HG03342 (cell line): ENCODE data around the gene ZBTB44.
"Not testable (repeated sequence)": the region's sequence is repeated elsewhere in the genome, so short reads cannot be mapped to it uniquely, and the experiment has no call there.

Experiments
- ATAC-seq: cut with Tn5 transposase; IDR thresholded peaks from one replicate; pipeline ENCODE4 v1.9.1; 2021; ENCODE audit warnings: mild to moderate bottlenecking, moderate library complexity; ENCODE audit not compliant: unreplicated experiment

The ZBTB44 gene

DNA sequence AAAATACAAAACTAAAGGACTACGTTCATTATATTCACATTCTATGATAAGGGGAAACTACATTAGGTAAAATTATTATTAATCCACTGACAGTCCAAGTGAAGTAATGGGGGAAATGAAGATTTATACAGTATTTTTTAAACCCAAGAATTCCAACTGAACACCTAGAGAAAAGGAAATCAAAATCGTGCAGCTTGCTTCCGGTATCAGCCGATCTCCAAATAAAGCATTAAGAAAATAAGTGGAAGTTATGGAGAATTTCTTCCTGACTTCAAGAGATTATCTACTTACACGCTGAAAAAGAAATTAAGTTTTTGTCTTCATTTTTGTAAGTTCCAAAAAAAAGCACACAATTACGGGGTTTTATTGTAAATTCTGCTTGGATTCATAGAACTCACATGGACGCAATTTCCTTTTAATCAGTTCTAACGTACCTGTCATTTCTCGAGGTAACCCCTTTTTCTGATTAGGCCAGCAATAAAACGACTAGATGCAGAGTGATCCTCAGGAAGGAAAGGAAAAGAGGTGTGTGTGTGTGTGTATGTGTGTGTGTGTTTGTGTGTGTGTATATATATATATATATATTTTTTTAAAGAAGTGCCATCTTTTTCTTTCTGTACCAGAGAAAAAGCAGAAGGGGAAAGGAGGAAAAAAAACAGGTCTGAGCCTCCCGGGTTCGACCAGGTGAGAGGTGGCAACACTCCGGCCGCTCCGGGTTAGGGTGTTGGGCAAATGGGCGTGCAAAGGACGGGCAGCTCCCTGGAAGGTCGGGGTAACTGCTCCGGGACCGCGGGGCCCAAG lies 1.1 kb downstream of the ZBTB44 start:
- no peak for ATAC-seq

DNA sequence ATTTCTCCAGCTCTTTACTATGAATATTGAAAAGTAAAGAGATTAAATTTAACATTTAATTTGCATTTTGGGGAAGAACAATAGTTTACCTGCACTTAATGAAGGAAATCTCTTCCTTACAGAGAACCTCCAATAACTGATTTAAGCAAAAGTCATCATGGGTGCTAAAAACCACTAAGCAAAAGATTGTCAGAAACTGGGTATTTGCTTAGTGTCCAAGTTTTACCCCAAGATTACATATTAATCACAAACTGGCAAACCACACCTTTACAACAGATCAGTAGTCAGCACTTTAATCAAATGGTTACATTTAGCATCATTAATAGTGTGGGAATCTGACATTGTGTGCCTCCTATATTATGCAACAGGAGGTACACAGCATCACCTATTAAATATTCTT lies 2.7 kb downstream of the ZBTB44 start:
- ATAC-seq: no peak

DNA sequence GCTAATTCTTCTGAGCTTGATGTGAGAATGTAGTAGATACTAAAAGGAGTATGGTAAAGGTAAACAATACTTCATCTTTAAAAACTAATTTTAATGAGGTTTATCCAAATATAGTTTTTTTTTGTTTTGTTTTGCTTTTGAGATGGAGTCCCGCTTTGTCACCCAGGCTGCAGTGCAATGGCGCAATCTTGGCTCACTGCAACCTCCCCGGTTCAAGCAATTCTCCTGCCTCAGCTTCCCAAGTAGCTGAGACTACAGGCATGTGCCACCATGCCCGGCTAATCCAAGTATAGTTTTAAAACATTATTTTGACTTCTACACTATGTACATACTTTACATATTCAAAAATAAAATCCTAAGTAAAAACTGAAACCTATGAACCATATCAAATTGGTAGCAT lies 4.1 kb downstream of the ZBTB44 start:
- ATAC-seq: no peak

DNA sequence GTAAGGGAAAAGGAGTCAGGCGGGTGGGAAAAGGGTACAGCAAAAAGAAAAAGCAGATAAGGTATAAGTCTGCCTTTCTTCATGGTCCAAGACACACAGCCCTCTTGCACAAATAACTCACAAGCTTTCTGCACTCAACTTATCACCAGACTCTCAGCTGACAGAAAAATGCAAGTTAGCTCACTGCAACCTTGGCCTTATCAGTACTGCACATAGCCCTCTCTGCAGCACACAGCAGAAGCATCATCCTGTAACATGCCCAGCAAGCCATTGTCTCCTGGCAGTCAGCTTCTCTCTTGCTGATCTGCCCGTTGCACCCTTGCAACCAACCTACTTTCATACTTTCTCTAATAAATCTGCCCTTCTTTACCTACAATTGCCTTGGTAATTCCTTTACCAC lies 5.8 kb downstream of the ZBTB44 start:
- no peak for ATAC-seq

DNA sequence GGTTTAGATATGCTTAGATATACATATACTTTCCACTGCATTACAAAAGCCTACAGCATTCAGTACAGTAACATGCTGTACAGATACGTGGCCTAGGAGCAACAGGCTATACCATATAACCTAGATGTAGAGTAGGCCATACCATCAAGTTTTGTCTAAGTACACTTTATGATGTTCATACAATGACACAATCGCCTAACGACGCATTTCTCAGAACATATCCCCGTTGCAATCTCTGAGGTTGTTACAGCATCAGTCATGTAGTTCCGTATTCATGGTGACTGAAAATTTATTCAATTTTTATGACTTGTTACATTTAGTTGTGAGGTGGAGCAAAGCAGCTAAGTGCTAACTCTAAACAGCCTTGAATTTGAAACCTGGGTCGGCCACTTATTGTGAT lies 6.7 kb downstream of the ZBTB44 start:
- ATAC-seq: no peak

DNA sequence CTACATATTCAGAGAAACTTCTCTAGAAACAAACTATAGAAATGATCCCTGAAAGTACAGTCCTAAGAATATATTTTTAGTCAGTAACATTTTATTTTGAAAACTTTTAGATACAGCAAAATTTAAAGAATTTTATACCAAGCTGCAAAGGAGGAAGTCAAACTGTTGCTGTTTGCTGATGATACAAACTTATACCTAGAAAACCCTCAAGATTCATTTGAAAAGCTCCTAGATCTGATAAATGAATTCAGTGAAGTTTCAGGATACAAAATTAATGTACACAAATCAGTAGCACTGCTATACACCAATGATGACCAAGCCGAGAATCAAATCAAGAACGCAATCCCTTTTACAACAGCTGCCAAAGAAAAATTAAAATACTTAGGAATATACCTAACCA lies 10.1 kb downstream of the ZBTB44 start:
- no peak for ATAC-seq

DNA sequence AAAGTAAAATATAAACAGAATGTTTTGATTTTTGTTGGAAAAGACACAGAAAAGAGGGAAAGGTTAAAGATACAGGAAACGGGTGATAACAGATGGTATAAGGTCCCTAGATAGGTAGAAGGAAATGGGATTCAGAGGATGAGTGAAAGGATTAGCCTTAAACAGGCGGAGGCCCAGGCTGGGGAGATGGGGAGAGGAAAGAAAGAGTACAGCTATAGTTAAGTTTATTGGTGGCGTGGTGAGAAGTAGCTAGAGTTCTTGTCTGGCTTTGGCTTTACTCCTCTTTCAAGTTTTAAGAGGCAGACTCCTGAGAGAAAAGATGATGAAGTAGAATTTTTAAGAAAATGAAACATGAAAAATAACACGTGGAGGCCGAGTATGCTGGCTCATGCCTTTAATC lies 13.7 kb downstream of the ZBTB44 start:
- peak; percentile 31 for ATAC-seq

DNA sequence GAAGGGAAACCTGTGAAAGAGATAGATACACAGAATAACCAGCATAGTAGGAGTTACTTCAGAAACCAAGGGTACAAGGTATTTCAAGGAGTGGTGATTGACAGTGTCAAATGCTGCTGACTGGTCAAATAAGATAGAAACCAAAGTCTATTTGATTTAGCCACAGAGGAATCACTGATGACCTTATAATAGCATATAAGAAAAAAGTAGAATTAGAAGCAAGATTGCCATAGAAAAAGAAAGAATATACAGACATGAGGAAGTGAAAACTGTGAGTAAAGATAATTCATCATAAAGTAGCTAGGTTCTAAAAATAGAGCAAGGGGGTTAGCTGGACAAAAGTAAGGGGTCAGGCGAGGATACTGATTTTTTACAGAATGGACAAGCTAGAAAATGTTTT lies 14.2 kb downstream of the ZBTB44 start:
- ATAC-seq: peak; percentile 56

DNA sequence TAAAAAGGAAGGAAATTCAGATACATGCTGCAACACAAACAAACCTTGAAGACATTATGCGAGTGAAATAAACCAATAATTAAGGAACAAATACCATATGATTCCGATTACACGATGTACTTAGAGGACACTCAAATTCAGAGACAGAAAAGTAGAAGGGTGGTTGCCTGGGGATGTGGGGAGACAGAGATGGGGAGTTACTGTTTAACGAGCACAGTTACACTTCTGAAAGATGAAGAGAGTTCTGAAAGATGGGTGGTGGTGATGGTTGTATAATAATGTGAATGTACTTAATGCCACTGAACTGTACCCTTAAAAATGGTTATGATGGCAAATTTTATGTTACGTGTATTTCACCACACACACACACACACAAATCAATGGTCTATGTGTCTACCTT lies 14.7 kb downstream of the ZBTB44 start:
- peak; percentile 20 for ATAC-seq

DNA sequence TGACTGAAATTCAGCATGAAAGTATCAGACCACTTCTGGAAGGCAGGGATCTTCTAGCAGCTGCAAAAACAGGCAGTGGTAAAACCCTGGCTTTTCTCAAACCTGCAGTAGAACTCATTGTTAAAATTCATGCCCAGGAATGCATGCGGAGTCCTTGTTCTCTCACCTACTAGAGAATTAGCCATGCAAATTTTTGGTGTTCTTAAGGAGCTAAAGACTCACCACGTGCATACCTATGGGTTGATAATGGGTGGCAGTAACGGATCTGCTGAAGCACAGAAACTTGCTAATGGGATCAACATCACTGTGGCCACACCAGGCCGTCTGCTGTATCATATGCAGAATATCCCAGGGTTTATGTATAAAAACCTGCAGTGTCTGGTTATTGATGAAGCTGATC lies 19.1 kb downstream of the ZBTB44 start:
- ATAC-seq: no peak

DNA sequence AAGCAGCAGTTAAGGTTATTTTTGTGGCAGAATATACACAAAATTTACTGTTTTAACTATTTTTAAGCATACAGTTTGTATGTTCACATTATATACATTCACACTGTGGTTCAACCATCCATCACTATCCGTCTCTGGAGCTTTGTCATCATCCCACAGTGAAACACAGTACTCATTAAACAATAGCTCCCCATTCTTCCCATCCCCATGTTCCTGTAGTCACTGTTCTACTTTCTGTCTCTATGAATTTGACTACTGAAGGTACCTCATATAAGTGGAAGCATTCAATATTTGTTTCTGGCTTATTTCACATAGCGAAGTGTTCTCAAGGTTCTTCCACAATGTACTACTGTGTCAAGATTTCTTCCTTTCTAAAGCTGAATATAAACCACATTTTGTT lies 32.6 kb downstream of the ZBTB44 start:
- no peak for ATAC-seq

DNA sequence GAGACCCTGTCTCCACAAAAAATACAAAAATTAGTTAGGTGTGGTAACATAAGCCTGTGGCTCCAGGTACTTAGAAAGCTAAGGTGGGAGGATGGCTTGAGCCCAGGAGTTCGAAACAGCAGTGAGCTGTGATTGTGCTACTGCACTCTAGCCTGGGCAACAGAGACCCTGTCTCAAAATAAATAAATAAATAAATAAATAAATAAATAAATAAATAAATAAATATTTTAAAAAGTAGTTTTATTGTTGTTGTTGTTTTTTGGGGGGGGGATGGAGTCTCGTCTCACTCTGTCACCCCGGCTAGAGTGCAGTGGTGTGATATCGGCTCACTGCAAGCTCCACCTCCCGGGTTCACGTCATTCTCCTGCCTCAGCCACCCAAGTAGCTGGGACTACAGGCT lies 33.4 kb downstream of the ZBTB44 start:
- not testable (repeated sequence) for ATAC-seq

DNA sequence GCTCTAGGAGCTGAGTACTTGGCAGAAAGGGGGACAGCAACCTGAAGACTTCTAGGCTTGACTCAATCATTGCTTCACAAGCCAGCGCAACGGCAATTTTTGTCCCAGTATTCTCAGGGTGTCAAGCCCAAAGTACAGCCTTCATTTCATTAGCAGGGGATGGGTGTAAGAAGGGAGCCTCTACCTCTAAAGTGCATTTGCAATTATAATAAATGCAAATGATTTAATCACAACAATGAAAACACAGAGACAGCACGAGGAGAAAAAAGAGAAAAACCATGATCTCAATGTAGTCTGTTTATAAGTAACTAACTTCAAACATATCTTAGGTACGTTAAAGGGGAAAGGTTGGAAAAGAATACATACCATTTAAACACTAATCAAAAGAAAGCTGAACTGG lies 34.7 kb downstream of the ZBTB44 start:
- no peak for ATAC-seq

DNA sequence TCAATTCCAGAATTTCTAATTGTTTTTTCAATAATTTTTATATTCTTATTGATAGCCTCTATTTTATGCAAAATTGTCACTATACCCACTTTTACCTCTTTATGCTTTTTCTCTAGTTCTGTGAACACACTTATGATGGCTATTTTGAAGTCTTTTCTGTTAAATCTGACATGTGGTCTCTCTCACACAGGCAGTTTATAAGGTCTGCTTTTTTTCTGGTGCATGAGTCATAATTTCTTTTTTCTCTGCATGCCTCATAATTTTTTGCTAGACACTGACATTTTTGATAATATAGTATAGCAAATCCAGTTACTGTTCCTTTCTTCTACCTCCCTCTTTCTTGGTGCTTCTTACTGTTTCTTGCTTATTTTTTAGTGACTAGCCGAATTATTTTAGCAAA lies 36.0 kb downstream of the ZBTB44 start:
- no peak for ATAC-seq

DNA sequence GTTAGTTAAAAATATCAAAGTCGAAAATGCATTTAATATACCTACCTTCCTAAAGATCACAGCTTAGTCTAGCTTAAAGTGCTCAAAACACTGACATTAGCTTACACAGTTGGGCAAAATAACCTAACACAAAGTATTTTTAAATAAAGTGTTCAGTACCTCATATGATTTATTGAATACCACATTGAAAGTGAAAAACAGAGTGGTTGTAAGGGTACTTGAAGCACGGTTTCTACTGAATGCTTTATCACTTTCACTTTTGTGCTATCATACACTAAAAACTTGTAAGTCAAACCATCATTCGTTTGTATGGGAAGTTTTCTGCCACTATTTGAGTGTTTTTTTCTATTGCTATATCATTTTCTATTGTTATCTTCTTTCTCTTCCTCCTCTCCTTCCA lies 36.6 kb downstream of the ZBTB44 start:
- peak; percentile 84 for ATAC-seq

DNA sequence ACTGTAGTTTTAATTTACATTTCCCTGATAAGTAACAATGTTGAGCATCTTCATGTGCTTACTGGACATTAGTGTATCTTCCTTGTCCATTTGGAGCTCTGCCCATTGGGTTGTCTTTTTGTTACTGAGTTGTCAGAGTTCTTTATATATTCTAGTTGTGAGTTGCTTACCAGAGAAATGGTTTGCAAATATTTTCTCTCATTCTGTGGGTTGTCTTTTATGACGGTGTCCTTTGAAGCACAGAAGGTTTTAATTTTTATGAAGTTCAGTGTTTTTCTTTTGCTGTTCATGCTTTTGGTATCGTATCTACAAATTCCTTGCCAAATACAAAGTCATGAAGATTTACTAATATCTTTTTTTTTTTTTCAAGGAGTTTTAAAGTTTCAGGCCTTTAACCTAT lies 42.4 kb downstream of the ZBTB44 start:
- no peak for ATAC-seq

DNA sequence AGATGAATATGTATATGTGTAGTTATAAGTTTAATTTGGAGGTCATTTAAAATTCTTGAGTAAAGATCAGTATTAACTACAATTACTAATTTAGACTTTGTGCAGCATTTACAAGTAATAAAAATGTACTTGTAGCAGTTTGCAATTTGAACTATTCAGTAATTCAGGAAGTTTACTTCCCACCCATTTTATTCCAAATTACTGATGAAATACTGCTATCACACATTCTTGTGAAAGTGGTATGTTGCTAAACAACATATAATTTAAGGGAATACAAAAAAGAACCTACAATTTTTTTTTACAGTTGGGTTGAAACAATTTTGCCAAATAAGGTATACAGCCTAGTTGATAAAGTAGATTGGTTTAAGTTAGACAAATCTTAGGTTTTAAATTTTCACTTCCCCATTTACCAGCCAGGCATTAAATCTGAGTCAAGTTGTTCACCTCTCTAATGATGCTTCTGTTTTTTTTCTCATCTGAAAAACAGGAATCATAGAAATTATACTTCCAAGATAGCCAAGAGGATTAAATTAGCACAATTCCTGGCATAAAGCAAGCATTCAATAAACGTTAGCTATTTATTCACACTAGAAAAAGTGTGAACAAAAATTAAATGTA lies 45.3 kb downstream of the ZBTB44 start:
- peak; percentile 81 for ATAC-seq

DNA sequence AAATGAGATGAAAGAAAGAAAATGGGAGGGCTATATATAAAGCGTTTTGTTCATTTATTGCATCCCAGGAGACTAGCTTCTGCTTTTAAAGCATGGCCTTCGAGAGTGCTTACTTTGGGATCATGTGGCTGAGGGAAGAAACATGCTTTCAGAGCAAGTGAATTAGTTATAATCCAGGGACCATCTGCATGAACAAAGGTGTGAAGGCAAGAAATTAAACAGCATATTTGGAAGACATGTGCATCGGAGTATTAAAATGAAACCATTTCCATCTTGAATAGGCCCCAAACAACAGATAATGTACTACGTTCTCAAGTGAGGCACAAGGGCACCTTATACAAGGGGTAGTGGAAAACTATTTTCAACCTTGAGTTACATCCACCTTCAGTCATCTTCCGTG lies 51.4 kb downstream of the ZBTB44 start:
- no peak for ATAC-seq

DNA sequence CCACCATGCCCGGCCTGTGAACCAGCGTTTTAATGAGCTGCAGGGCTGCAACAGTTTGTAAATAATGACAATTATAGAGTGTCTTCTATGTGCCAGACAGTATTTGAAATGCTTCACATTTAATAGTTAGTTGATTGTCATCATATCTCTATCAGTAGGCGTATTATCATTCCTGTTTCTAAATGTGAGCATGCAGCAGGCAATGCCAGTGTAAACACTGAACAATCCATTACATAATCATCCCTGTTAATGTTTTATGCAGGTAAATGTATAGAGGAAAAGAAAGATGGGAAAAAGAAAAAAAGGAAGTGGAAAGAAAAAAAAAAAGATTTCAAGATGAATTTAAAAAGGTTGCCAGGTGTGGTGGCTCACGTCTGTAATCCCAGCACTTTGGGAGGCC lies 52.3 kb downstream of the ZBTB44 start:
- no peak for ATAC-seq

DNA sequence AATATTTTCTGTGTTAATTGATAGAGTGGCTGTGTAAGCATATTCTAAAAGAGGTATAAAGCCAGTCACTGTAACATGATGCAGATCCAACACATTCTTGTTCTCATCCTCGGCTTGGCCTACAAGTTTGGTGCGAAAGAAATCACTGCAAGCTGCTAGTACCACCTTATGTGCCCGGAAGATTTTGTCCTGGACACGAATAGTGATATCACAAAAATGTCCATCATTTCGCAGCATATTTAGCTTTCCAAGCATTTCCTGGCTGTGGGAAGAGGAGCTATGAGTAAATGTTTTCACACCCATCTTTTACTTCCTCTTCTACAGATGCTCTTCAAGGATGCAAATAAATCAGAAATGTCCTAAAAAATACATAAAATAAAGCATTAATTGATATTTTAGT lies 53.1 kb downstream of the ZBTB44 start:
- no peak for ATAC-seq

DNA sequence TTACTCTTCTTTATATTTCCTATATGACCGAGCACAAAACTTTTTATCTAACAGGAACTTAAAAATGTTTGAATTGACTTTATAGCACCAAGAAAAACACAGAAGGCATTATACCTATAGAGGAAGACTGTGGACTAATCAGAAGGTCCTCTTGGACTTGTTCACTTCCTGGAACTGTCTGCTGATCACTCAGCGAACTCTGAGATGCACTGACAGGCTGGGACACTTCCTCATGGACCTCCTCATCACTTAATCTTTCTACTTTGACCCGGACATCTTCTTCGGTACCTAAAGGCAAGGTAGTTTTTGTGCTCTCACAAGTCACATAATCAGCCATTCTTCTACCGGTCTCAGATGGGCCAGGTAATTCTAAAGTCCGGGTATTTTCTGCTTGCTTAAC lies 54.0 kb downstream of the ZBTB44 start:
- no peak for ATAC-seq

DNA sequence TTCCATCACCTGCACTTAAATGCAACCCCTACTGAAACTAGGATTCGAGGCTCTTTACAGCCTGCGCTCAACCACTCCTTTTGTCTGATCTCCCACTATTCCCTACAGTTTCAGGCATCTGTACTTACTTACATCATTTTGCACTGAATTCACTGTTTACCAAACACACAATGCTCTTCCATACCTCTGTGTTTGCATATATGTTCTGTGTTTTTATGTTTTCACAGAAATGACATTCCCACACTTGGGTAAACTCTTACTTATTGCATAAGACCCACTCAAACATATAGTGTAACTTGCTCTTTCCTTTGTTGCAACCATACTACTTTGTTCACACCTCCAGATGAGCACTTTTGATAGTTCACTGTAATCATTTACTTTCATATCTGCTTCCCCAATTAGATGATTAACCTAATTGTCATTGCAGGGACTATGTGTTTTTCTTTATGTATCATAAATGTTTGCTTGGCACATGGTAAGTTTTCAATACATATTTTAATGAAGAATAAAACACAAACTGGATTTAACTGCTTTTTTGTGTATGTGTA lies 54.6 kb downstream of the ZBTB44 start:
- ATAC-seq: no peak
